K562 (cell line): ENCODE data around the gene EDN2.

ENCODE experiments used
- CBFB ChIP-seq: sonication (generic); formaldehyde crosslinking; IDR thresholded peaks from 2 replicates; pipeline ENCODE4 v1.4.0; 2020; ENCODE audit warnings: mild to moderate bottlenecking, missing genetic modification reagents
- CHD2 ChIP-seq: IDR thresholded peaks from 2 replicates; pipeline ENCODE4 v1.6.1; 2011; ENCODE audit warnings: low read depth, low read length
- CTCF ChIP-seq, 3 experiments: IDR thresholded peaks in 2 of 3; conservative IDR thresholded peaks in 1 of 3; 2 replicates each; pipeline ENCODE4 v1.5.1; 2011 to 2012; ENCODE audit warnings: low read length in 3 of 3, mild to moderate bottlenecking in 3 of 3, control low read depth in 2 of 3, improper control_type of control experiment in 1 of 3, inconsistent platforms in 1 of 3, low read depth in 1 of 3, mixed read lengths in 1 of 3, moderate library complexity in 1 of 3; ENCODE audit not compliant: insufficient read depth in 2 of 3
- DPF2 ChIP-seq: fragments of 450-650 bp; IDR thresholded peaks from 2 replicates; pipeline ENCODE4 v1.6.1; 2016
- ETV6 ChIP-seq, 3 experiments: fragments of 150-350 bp in 1 of 3; sonication (generic) in 1 of 3; formaldehyde crosslinking in 1 of 3; IDR thresholded peaks; 2 replicates each; pipeline versions ENCODE4 v1.6.1 to v1.8.0; 2014 to 2022; ENCODE audit warnings: borderline replicate concordance in 2 of 3, low read depth in 2 of 3, antibody characterized with exemption in 1 of 3, low read length in 1 of 3, mild to moderate bottlenecking in 1 of 3, missing genetic modification reagents in 1 of 3
- ILF3 ChIP-seq: fragments of 450-650 bp; IDR thresholded peaks from 2 replicates; pipeline ENCODE4 v1.6.1; 2018; ENCODE audit warnings: antibody characterized with exemption, mild to moderate bottlenecking, moderate library complexity, borderline replicate concordance
- JUND ChIP-seq, 2 experiments: IDR thresholded peaks; 2 replicates in 1 of 2; 3 replicates in 1 of 2; pipeline ENCODE4 v1.6.1; 2011; ENCODE audit warnings: borderline replicate concordance in 2 of 2, low read depth in 2 of 2, low read length in 2 of 2, improper control_type of control experiment in 1 of 2, missing biosample characterization in 1 of 2, missing genetic modification characterization in 1 of 2, missing genetic modification reagents in 1 of 2
- POLR2A ChIP-seq: fragments of 450-650 bp; conservative IDR thresholded peaks from 2 replicates; pipeline ENCODE4 v1.6.1; 2016
- PYGO2 ChIP-seq: fragments of 450-650 bp; IDR thresholded peaks from 2 replicates; pipeline ENCODE4 v1.6.1; 2016; ENCODE audit warnings: mild to moderate bottlenecking, missing genetic modification characterization, moderate library complexity, missing compliant biosample characterization
- USF2 ChIP-seq: sonication (generic); formaldehyde crosslinking; IDR thresholded peaks from 2 replicates; pipeline ENCODE4 v1.5.0; 2020; ENCODE audit warnings: missing genetic modification reagents
- ZNF197 ChIP-seq: fragments of 200-800 bp; sonication (Bioruptor generic); IDR thresholded peaks from 2 replicates; pipeline ENCODE4 v1.6.1; 2016; ENCODE audit warnings: low read depth, missing genetic modification characterization, missing compliant biosample characterization
- ZNF766 ChIP-seq: fragments of 200-800 bp; sonication (Bioruptor generic); conservative IDR thresholded peaks from 2 replicates; pipeline ENCODE4 v1.6.1; 2016; ENCODE audit warnings: missing genetic modification characterization, missing compliant biosample characterization
- TF ChIP-seq, protein P1 (sequence below): IDR thresholded peaks from 3 replicates; pipeline ENCODE4 v1.6.1; 2011; ENCODE audit warnings: borderline replicate concordance, mild to moderate bottlenecking, moderate library complexity; ENCODE audit not compliant: insufficient read length; ENCODE audit errors: extremely low read depth

- TF ChIP-seq ETV6 (IDR thresholded peaks at IDR 0.05; ENCODE audit: borderline replicate concordance in 1 of 2, low read depth in 2 of 2, low read length in 1 of 2) = no peak
- no peak for TF ChIP-seq ETV6 (CRISPR knock-in tag; IDR thresholded peaks at IDR 0.05; ENCODE audit: borderline replicate concordance)
- TF ChIP-seq ZNF197 (CRISPR knock-in tag) = no peak
- TF ChIP-seq CBFB (CRISPR knock-in tag) = no peak
- no peak for TF ChIP-seq CTCF (IDR thresholded peaks at IDR 0.05 in 2 of 3, conservative IDR thresholded peaks at IDR 0.05 in 1 of 3; ENCODE audit: insufficient read depth in 2 of 3, low read depth in 1 of 3, low read length in 3 of 3)
- no peak for TF ChIP-seq USF2 (CRISPR knock-in tag)
- TF ChIP-seq PYGO2 (tag) = no peak
- TF ChIP-seq POLR2A = no peak
- no peak for TF ChIP-seq DPF2
- no peak for TF ChIP-seq CHD2
- TF ChIP-seq JUND (IDR thresholded peaks at IDR 0.05; ENCODE audit: borderline replicate concordance, low read depth, low read length) = no peak
- TF ChIP-seq JUND (tag; IDR thresholded peaks at IDR 0.05; ENCODE audit: borderline replicate concordance, low read depth, low read length) = no peak
- no peak for TF ChIP-seq ILF3
- TF ChIP-seq, protein P1, sequence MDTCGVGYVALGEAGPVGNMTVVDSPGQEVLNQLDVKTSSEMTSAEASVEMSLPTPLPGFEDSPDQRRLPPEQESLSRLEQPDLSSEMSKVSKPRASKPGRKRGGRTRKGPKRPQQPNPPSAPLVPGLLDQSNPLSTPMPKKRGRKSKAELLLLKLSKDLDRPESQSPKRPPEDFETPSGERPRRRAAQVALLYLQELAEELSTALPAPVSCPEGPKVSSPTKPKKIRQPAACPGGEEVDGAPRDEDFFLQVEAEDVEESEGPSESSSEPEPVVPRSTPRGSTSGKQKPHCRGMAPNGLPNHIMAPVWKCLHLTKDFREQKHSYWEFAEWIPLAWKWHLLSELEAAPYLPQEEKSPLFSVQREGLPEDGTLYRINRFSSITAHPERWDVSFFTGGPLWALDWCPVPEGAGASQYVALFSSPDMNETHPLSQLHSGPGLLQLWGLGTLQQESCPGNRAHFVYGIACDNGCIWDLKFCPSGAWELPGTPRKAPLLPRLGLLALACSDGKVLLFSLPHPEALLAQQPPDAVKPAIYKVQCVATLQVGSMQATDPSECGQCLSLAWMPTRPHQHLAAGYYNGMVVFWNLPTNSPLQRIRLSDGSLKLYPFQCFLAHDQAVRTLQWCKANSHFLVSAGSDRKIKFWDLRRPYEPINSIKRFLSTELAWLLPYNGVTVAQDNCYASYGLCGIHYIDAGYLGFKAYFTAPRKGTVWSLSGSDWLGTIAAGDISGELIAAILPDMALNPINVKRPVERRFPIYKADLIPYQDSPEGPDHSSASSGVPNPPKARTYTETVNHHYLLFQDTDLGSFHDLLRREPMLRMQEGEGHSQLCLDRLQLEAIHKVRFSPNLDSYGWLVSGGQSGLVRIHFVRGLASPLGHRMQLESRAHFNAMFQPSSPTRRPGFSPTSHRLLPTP = no peak
- no peak for TF ChIP-seq ZNF766 (CRISPR knock-in tag)
Observed at GRCh38 chr1:41471658-41472057, 12.8 kb downstream of the EDN2 start.
